PC-9 (cell line): Measurements from ENCODE around the gene STAG1.

Source experiments
- CTCF ChIP-seq: fragments of 200-600 bp; sonication (generic); conservative IDR thresholded peaks from 2 replicates; pipeline ENCODE4 v1.6.1; 2017; ENCODE audit warnings: mixed run types, antibody characterized with exemption, mild to moderate bottlenecking, moderate library complexity
- EZH2 ChIP-seq: fragments of 200-600 bp; sonication (generic); IDR thresholded peaks from 2 replicates; pipeline ENCODE4 v1.8.0; 2017; ENCODE audit warnings: antibody characterized with exemption, low read depth

- TF ChIP-seq CTCF (no peak), EZH2 (no peak)
These were observed 307.6 kb downstream of the STAG1 start for GRCh38 chr3:136444581-136444980.
